Mammary epithelial cell (primary cell): ENCODE results near the gene C9orf78.

Experiments
- EZH2 ChIP-seq: IDR thresholded peaks from 2 replicates; pipeline ENCODE4 v1.6.1; 2012; ENCODE audit warnings: low read length, inconsistent platforms, borderline replicate concordance
- TF ChIP-seq, protein P1 (sequence below), 2 donors: IDR thresholded peaks in 1 of 2; conservative IDR thresholded peaks in 1 of 2; 2 replicates each; pipeline ENCODE4 v1.5.1; 2011 to 2012; ENCODE audit warnings: inconsistent platforms in 2 of 2, low read length in 2 of 2, mild to moderate bottlenecking in 2 of 2, control low read depth in 1 of 2, low read depth in 1 of 2; ENCODE audit not compliant: insufficient read depth in 1 of 2; ENCODE audit errors: extremely low read depth in 1 of 2

- TF ChIP-seq, protein P1, sequence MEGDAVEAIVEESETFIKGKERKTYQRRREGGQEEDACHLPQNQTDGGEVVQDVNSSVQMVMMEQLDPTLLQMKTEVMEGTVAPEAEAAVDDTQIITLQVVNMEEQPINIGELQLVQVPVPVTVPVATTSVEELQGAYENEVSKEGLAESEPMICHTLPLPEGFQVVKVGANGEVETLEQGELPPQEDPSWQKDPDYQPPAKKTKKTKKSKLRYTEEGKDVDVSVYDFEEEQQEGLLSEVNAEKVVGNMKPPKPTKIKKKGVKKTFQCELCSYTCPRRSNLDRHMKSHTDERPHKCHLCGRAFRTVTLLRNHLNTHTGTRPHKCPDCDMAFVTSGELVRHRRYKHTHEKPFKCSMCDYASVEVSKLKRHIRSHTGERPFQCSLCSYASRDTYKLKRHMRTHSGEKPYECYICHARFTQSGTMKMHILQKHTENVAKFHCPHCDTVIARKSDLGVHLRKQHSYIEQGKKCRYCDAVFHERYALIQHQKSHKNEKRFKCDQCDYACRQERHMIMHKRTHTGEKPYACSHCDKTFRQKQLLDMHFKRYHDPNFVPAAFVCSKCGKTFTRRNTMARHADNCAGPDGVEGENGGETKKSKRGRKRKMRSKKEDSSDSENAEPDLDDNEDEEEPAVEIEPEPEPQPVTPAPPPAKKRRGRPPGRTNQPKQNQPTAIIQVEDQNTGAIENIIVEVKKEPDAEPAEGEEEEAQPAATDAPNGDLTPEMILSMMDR (conservative IDR thresholded peaks at IDR 0.05 in 1 of 2, IDR thresholded peaks at IDR 0.05 in 1 of 2; ENCODE audit: extremely low read depth in 1 of 2, insufficient read depth in 1 of 2, low read depth in 1 of 2, low read length in 2 of 2) = no peak
- TF ChIP-seq EZH2 = no peak
These were observed 33.2 kb upstream of the C9orf78 start for GRCh38 chr9:129868023-129868871.
